PC-3 (cell line): ENCODE measurements around the gene ITPR3.

ENCODE experiments used
- EZH2 ChIP-seq: fragments of 300-600 bp; sonication (generic); IDR thresholded peaks from one replicate; pipeline ENCODE4 v1.6.1; 2017; ENCODE audit warnings: antibody characterized with exemption, mild to moderate bottlenecking, low read length; ENCODE audit not compliant: unreplicated experiment
- TF ChIP-seq, protein P1 (sequence below): fragments of 300-600 bp; sonication (generic); conservative IDR thresholded peaks from 2 replicates; pipeline ENCODE4 v1.5.1; 2017; ENCODE audit warnings: antibody characterized with exemption, low read depth, mild to moderate bottlenecking, low read length

DNA sequence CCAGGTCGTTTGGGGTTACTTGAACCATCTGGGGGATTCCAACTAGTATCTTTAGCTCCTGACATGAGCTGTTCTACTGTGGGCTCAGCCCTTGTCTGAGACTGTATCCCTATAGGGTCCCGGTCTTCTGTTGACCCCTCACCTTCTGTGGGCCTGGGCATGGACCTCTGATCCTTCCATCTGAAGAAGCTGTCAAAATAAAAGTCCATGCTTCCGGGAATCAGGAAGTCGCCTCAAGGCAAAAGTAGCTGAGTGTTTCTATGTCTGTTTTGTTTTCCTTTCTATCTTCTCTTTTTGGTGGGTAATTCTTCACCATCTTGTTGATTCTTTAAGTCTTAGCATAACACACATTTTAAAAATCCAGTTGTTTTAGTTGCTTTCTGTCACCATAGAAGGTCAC, 30.3 kb downstream of the ITPR3 start:
- TF ChIP-seq, protein P1, sequence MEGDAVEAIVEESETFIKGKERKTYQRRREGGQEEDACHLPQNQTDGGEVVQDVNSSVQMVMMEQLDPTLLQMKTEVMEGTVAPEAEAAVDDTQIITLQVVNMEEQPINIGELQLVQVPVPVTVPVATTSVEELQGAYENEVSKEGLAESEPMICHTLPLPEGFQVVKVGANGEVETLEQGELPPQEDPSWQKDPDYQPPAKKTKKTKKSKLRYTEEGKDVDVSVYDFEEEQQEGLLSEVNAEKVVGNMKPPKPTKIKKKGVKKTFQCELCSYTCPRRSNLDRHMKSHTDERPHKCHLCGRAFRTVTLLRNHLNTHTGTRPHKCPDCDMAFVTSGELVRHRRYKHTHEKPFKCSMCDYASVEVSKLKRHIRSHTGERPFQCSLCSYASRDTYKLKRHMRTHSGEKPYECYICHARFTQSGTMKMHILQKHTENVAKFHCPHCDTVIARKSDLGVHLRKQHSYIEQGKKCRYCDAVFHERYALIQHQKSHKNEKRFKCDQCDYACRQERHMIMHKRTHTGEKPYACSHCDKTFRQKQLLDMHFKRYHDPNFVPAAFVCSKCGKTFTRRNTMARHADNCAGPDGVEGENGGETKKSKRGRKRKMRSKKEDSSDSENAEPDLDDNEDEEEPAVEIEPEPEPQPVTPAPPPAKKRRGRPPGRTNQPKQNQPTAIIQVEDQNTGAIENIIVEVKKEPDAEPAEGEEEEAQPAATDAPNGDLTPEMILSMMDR = no peak
- TF ChIP-seq EZH2 = no peak
